ENCODE data around the gene NRCAM. TPM values are rescaled to one million over a fixed set of nuclear protein-coding genes. Genes with fewer than 3 reads are reported as not detected.

The NRCAM gene
- total RNA-seq, 1 donor: 1.3 TPM

- TF ChIP-seq CTCF (IDR thresholded peaks at IDR 0.05; ENCODE audit: insufficient read depth, low read depth, low read length): no peak
- DNase-seq (ENCODE audit: low read depth): no peak
- no peak overlapping the region for H3K4me3 ChIP-seq (ENCODE audit: low read depth, low read length)
Observed at GRCh38 chr7:108170251-108170650, 286.0 kb downstream of the NRCAM start.

GRCh38 chr7:108167460-108167859 is 288.8 kb downstream of the NRCAM start:
- no peak for DNase-seq (ENCODE audit: low read depth)
- TF ChIP-seq CTCF (IDR thresholded peaks at IDR 0.05; ENCODE audit: insufficient read depth, low read depth, low read length): no peak
- no peak overlapping the region for H3K4me3 ChIP-seq (ENCODE audit: low read depth, low read length)

- H3K4me3 ChIP-seq (ENCODE audit: low read depth, low read length): no peak overlapping the region
- TF ChIP-seq CTCF (IDR thresholded peaks at IDR 0.05; ENCODE audit: insufficient read depth, low read depth, low read length): no peak
- DNase-seq (ENCODE audit: low read depth): no peak
Observed at GRCh38 chr7:108166687-108167086, 289.5 kb downstream of the NRCAM start.

GRCh38 chr7:108165723-108166122 is 290.5 kb downstream of the NRCAM start:
- TF ChIP-seq CTCF (IDR thresholded peaks at IDR 0.05; ENCODE audit: insufficient read depth, low read depth, low read length): no peak
- no peak overlapping the region for H3K4me3 ChIP-seq (ENCODE audit: low read depth, low read length)
- no peak for DNase-seq (ENCODE audit: low read depth)

- no peak for TF ChIP-seq CTCF (IDR thresholded peaks at IDR 0.05; ENCODE audit: insufficient read depth, low read depth, low read length)
- no peak for DNase-seq (ENCODE audit: low read depth)
- no peak overlapping the region for H3K4me3 ChIP-seq (ENCODE audit: low read depth, low read length)
Observed at GRCh38 chr7:108164946-108165345, 291.3 kb downstream of the NRCAM start.

GRCh38 chr7:108164342-108164741 is 291.9 kb downstream of the NRCAM start:
- H3K4me3 ChIP-seq (ENCODE audit: low read depth, low read length): no peak overlapping the region
- DNase-seq (ENCODE audit: low read depth): no peak
- TF ChIP-seq CTCF (IDR thresholded peaks at IDR 0.05; ENCODE audit: insufficient read depth, low read depth, low read length): no peak

- no peak for TF ChIP-seq CTCF (IDR thresholded peaks at IDR 0.05; ENCODE audit: insufficient read depth, low read depth, low read length)
- no peak overlapping the region for H3K4me3 ChIP-seq (ENCODE audit: low read depth, low read length)
- no peak for DNase-seq (ENCODE audit: low read depth)
Observed at GRCh38 chr7:108158776-108159175, 297.5 kb downstream of the NRCAM start.
